ENCODE data around the gene RAP1GAP2. TPM values are rescaled to one million over a fixed set of nuclear protein-coding genes. Genes with fewer than 3 reads are reported as not detected.
"Not testable (repeated sequence)": the region's sequence is repeated elsewhere in the genome, so short reads cannot be mapped to it uniquely, and the experiment has no call there.

Gene RAP1GAP2
- total RNA-seq, 2 donors from 2014 or later, result 22.4 to 32.9 TPM

- no peak for TF ChIP-seq CTCF (IDR thresholded peaks at IDR 0.05)
- Histone ChIP-seq H3K27me3 (no peaks in the 10 kb centered on the region), H3K9me3 (no peaks in the 10 kb centered on the region), H3K4me1 (peaks cover 0 to 8% of the 10 kb centered on the region in 2 donors), H3K27ac (no peak overlapping the region), H3K36me3 (peaks cover 27% of the 10 kb centered on the region), H3K4me3 (no peak overlapping the region)
- DNase-seq (ENCODE audit: low spot score), result no peak
Observed at GRCh38 chr17:2995886-2996809, 199.9 kb downstream of the RAP1GAP2 start.

- peaks cover 0 to 15% of the 10 kb centered on the region in 2 donors for H3K4me1 ChIP-seq
- no peak overlapping the region for H3K27ac ChIP-seq
- DNase-seq (ENCODE audit: low spot score), result no peak
Observed at GRCh38 chr17:2996810-2997670, 200.8 kb downstream of the RAP1GAP2 start.

GRCh38 chr17:2998469-2998901 is 202.2 kb downstream of the RAP1GAP2 start:
- H3K4me3 ChIP-seq; H3K27me3 ChIP-seq; H3K27ac ChIP-seq; H3K9me3 ChIP-seq; DNase-seq (ENCODE audit: low spot score): not testable (repeated sequence)
- peaks cover 16% of the 10 kb centered on the region for H3K36me3 ChIP-seq
- peaks cover 0 to 30% of the 10 kb centered on the region in 2 donors for H3K4me1 ChIP-seq

More at GRCh38 chr17:2996810-2997670, 200.8 kb downstream of the RAP1GAP2 start:
- peaks cover 18% of the 10 kb centered on the region for H3K36me3 ChIP-seq
- no peak overlapping the region for H3K4me3 ChIP-seq
- H3K9me3 ChIP-seq, result no peaks in the 10 kb centered on the region
- no peaks in the 10 kb centered on the region for H3K27me3 ChIP-seq
- TF ChIP-seq CTCF (IDR thresholded peaks at IDR 0.05), result no peak

- no peak for DNase-seq (ENCODE audit: low spot score)
- H3K27ac ChIP-seq, result peak overlapping the region; percentile 94 to 96
- TF ChIP-seq CTCF (IDR thresholded peaks at IDR 0.05), result no peak
- no peaks in the 10 kb centered on the region for H3K9me3 ChIP-seq
- no peaks in the 10 kb centered on the region for H3K27me3 ChIP-seq
- no peak overlapping the region for H3K4me3 ChIP-seq
- peaks cover 9% of the 10 kb centered on the region for H3K36me3 ChIP-seq
- H3K4me1 ChIP-seq, result peaks cover 0 to 43% of the 10 kb centered on the region in 2 donors
Observed at GRCh38 chr17:3002538-3003295, 206.5 kb downstream of the RAP1GAP2 start.

- Histone ChIP-seq H3K9me3 (no peaks in the 10 kb centered on the region), H3K36me3 (peaks cover 8% of the 10 kb centered on the region), H3K27me3 (no peaks in the 10 kb centered on the region), H3K4me1 (peaks cover 0 to 43% of the 10 kb centered on the region in 2 donors), H3K27ac (peak overlapping the region; percentile 94 to 96), H3K4me3 (peak overlapping the region in 1 of 2 donors; percentile 32)
- no peak for TF ChIP-seq CTCF (IDR thresholded peaks at IDR 0.05)
- DNase-seq (ENCODE audit: low spot score), result peak; percentile 63
Observed at GRCh38 chr17:3003296-3004149, 207.3 kb downstream of the RAP1GAP2 start.
